DMS114 treated with DMSO at 0.1 percent for 48 hours (cell line): ENCODE data around the gene GAB2.
"Not testable (repeated sequence)": the region's sequence is repeated elsewhere in the genome, so short reads cannot be mapped to it uniquely, and the experiment has no call there.

ENCODE experiments used
- DNase-seq: peaks from one replicate; lab custom pipeline; 2025; ENCODE audit not compliant: unreplicated experiment; lab: John Stamatoyannopoulos, UW

The GAB2 gene

DNA sequence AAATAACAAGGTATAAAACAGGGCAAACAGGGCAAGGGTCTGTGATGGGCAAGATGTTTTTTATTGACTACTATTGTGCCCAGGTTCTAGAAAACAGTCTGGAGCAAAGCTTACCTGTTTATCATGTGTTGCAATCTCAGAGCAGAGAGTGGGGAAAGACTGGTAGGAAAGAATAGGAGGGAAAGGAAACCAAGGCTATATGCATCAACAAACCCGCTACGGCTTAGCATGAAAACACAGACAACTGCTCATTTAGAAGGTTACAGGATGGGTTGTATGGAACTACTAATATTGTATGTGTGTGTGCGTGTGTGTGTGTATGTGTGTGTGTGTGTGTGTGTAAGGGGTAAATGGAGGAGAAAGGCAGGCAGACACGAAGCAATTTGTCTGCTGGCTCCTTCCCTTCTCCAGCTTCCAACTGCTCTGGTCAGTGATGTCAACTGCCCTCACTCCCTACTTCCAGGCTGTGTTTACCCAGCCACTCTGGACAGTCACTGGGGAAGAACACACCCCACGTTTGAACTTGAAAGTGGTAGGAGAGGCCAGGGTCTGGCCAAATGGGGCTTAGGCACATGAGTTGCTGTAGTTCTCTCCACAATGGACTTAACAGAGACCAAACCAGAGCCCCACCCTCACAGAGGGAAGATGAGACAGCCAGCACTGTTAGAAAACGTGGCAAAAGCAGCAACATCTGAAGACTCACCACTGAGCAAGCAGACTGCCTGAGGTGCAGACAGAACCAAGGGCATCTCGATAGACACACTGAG lies 47.0 kb downstream of the GAB2 start:
- DNase-seq, result no peak

DNA sequence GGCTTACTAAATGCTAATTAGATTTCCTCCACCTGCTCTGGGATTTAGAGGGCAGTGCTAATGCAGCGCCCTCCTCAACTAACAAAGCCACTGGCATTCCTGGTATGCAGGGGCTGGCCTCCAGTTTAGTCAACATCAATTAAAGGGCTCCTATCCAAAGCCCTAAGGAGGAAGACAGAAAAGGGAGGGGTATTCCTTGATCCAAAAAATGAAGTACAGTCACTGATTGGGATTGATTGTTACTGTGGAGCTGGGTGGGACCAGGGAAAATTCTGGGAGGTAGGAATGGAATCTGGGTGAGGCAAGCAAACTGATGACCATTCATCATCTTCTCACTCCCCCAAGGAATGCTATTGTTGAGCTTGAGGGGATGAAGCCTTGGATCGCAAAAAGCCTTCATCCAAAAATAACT lies 52.2 kb downstream of the GAB2 start:
- no peak for DNase-seq

GRCh38 chr11:78364128-78364751 lies 53.4 kb downstream of the GAB2 start:
- no peak for DNase-seq

- no peak for DNase-seq
Observed at GRCh38 chr11:78363024-78363619, 54.5 kb downstream of the GAB2 start.

GRCh38 chr11:78361228-78361627 lies 56.4 kb downstream of the GAB2 start:
- DNase-seq, result no peak

- DNase-seq, result no peak
Observed at GRCh38 chr11:78359921-78360320, 57.7 kb downstream of the GAB2 start.

- DNase-seq, result not testable (repeated sequence)
Observed at GRCh38 chr11:78357924-78358323, 59.7 kb downstream of the GAB2 start.

DNA sequence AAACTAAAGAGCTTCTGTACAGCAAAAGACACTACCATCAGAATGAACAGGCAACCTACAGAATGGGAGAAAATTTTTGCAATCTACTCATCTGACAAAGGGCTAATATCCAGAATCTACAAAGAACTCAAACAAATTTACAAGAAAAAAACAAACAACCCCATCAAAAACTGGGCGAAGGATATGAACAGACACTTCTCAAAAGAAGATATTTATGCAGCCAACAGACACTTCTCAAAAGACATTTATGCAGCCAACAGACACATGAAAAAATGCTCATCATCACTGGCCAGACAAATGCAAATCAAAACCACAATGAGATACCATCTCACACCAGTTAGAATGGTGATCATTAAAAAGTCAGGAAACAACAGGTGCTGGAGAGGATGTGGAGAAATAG lies 60.2 kb downstream of the GAB2 start:
- not testable (repeated sequence) for DNase-seq

GRCh38 chr11:78355742-78356141 lies 61.9 kb downstream of the GAB2 start:
- DNase-seq, result not testable (repeated sequence)

- no peak for DNase-seq
Observed at GRCh38 chr11:78355309-78355705, 62.3 kb downstream of the GAB2 start.

DNA sequence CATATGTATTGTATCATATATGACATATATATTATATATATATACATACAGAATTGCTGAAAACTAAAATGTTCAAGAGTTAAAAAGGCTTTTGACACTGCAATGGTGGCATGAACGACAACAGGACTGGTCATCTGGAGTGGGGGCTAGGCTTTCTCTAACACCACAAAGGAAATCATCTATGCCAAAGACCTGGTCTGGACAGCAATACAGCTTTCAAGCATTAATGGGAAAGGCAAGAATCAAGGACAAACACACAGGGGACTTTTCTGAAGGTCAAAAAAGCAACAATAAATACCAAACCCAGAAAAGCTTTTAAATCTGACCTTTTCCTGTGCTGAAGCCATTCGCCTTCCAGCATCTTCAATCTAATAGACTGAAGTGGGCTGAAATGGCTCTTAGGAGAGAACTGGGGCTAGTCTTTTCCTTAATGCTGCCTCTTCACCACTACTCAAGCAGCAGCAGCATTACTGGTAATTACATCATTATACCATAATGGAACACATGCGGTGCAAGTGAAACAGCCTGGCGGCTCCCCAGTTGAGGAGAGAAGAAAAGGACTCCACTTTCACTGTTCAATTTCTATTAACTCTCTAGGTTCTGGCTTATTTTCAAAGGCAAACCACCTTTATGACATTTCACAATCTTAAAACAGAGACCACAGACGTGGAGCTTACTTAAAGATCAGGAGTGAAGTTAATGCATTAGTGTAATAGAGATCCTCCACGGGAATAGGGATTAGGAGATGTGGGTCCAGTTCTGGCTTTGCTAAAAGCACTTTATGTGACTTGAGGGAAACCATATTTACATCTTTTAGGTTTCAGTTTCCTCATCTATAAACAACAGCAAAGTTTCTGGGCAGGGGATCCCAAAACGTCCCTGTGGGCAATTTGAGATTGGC lies 63.0 kb downstream of the GAB2 start:
- DNase-seq, result no peak

GRCh38 chr11:78351979-78352841 lies 65.4 kb downstream of the GAB2 start:
- DNase-seq, result no peak

GRCh38 chr11:78351193-78351592 lies 66.4 kb downstream of the GAB2 start:
- DNase-seq, result no peak

DNA sequence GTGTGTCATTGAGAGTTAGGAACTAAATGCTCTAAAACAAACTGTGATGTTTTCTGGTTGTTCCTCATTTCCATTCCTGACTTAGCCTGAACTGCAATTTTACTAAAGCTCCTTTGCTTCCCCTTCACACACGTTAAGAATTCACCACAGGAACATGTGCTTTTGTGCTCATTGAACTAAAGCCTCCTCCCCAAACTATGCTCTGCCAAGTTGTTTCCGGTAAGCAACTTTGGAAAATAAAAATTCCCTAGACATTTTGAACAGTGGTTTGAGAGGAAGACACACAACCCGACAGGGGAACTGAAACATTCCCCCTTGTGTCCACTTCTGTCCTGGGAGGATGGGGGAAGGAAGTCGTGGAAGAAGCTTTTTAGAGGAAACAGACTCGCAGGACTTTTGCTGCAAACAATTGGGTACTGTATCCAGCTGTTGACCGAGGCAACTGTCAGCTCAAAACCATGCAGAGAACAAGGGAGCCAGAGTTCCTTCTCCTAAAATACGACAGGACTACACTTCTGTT lies 66.9 kb downstream of the GAB2 start:
- DNase-seq, result no peak

DNA sequence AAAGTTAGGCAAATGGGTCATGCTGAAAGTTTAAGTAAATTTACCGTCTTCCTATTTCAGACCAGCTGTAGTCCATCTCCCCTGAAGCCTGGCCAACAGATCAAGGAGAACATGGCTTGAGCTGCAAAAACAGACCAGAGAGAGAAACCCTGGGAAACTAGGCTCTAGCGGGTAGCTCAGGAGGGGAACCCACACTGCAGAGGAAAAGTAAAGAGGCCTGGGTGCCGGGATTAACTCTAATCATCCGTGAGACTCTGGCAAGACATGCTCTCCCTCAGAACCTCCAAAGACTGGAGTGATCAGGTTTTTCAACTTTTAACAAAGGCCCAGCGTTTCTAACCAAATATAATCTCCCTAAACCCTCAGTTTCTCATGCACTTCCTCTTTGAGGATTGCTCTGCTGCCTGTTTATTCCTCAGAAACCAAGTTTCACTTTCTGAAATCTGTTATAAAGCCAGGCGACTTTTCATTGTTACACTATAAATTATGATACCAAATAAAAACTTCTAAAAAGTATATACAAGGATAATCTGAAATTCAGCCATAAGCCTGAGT lies 67.5 kb downstream of the GAB2 start:
- DNase-seq, result no peak

DNA sequence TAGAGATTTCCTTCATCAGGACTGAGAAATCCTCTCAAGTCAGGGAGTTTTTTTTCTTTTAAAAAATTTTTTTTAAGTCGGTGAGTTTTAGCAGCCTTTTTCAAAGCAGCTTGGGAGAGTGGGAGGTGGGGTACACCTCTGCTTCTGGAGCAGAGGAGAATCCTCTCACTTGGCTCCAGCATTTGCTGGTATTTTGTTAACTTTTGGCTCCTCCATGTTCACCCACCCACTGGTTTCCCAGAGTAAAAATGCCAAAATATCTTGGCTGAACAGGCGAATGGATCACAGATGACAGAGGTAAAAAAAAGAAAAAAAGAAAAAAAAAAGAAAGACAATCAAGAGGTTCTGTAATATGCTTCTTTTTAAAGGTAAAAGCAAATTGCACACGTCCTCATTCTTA lies 68.0 kb downstream of the GAB2 start:
- no peak for DNase-seq

- no peak for DNase-seq
Observed at GRCh38 chr11:78349114-78349513, 68.5 kb downstream of the GAB2 start.

DNA sequence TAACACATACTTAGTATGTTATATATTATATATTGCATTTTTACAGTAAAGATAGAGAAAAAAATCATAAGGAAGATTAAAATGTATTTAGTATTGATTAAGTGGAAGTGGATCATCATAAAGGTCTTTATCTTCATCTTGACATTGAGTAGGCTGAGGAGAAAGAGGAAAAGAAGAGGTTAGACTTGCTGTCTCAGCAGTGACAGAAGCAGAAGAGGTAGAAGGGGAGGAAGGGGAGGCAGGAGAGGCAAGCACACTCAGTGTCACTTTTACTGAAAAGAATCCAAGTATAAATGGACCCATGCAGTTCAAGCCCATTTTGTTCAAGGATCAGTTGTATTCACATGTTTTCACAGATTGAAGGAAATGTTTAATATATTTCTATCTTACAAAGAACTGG lies 69.7 kb downstream of the GAB2 start:
- no peak for DNase-seq

- DNase-seq, result no peak
Observed at GRCh38 chr11:78346799-78347198, 70.8 kb downstream of the GAB2 start.

DNA sequence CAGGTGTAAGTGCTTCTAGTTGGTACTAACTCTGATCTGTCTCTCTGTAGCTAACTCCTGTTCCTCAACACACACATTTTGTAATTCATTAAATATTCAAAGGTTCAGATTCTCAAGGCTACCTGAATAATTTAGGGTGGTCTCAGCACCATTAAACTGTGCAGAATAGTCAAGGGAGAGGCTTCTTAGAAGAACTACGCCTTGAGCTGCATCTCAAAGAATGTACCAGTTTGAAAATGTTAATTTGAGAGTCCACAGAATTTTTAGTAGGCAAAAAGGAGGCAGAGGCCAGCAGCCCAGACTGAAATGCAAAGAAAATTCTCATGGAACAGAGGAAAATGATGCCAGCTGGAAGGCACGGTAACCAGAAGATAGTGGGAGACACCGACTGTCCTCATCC lies 72.2 kb downstream of the GAB2 start:
- no peak for DNase-seq
